Nephron (organoid): Measurements from ENCODE around the gene KRTAP15-1.

Experiments used
- H3K27ac Mint-ChIP-seq, 3 experiments: 2 replicates each; pipeline ENCODE4 v1.8.0; 2020; ENCODE audit warnings: mixed read lengths in 3 of 3, mild to moderate bottlenecking in 2 of 3, moderate library complexity in 1 of 3
- H3K27me3 Mint-ChIP-seq: 2 replicates; pipeline ENCODE4 v1.8.0; 2021; ENCODE audit warnings: low read depth, mild to moderate bottlenecking, moderate library complexity, mixed read lengths
- H3K36me3 Mint-ChIP-seq: 2 replicates; pipeline ENCODE4 v1.8.0; 2020; ENCODE audit warnings: low read depth, mixed read lengths
- H3K4me1 Mint-ChIP-seq: 2 replicates; pipeline ENCODE4 v1.8.0; 2020; ENCODE audit warnings: mixed read lengths
- H3K4me3 Mint-ChIP-seq, 3 experiments: 2 replicates each; pipeline ENCODE4 v1.8.0; 2020; ENCODE audit warnings: mild to moderate bottlenecking in 3 of 3, mixed read lengths in 3 of 3, moderate library complexity in 2 of 3
- H3K9me3 Mint-ChIP-seq: 2 replicates; pipeline ENCODE4 v1.8.0; 2020; ENCODE audit warnings: mixed read lengths
- CTCF ChIP-seq, 3 experiments: fragments of 200-600 bp; sonication (generic); IDR thresholded peaks; one replicate each; pipeline ENCODE4 v1.5.0; 2021; ENCODE audit warnings: antibody characterized with exemption in 3 of 3; ENCODE audit not compliant: unreplicated experiment in 3 of 3

The KRTAP15-1 gene

GRCh38 chr21:30444204-30444603 lies 4.1 kb downstream of the KRTAP15-1 start:
- no peak for TF ChIP-seq CTCF (IDR thresholded peaks at IDR 0.05; ENCODE audit: unreplicated experiment in 3 of 3)
- Mint-ChIP-seq H3K4me3 (no peak overlapping the region), H3K27ac (no peak overlapping the region), H3K9me3 (no peaks in the 10 kb centered on the region), H3K27me3 (no peaks in the 10 kb centered on the region), H3K4me1 (no peaks in the 10 kb centered on the region), H3K36me3 (no peaks in the 10 kb centered on the region)

- Mint-ChIP-seq H3K27ac (peak overlapping the region in 1 of 3 experiments; percentile 84), H3K4me1 (no peaks in the 10 kb centered on the region), H3K9me3 (no peaks in the 10 kb centered on the region), H3K27me3 (no peaks in the 10 kb centered on the region), H3K36me3 (no peaks in the 10 kb centered on the region), H3K4me3 (no peak overlapping the region)
- no peak for TF ChIP-seq CTCF (IDR thresholded peaks at IDR 0.05; ENCODE audit: unreplicated experiment in 3 of 3)
These were observed 7.0 kb downstream of the KRTAP15-1 start for GRCh38 chr21:30447056-30447455.

- Mint-ChIP-seq H3K9me3 (no peaks in the 10 kb centered on the region), H3K4me3 (no peak overlapping the region), H3K4me1 (no peaks in the 10 kb centered on the region), H3K27me3 (no peaks in the 10 kb centered on the region), H3K36me3 (no peaks in the 10 kb centered on the region), H3K27ac (no peak overlapping the region)
- no peak for TF ChIP-seq CTCF (IDR thresholded peaks at IDR 0.05; ENCODE audit: unreplicated experiment in 3 of 3)
These were observed 8.4 kb downstream of the KRTAP15-1 start for GRCh38 chr21:30448514-30448913.

- no peaks in the 10 kb centered on the region for H3K4me1 Mint-ChIP-seq
- no peaks in the 10 kb centered on the region for H3K27me3 Mint-ChIP-seq
- no peaks in the 10 kb centered on the region for H3K9me3 Mint-ChIP-seq
- H3K4me3 Mint-ChIP-seq = no peak overlapping the region
- H3K36me3 Mint-ChIP-seq = no peaks in the 10 kb centered on the region
- peak; percentile 33 to 45 (median 36) for TF ChIP-seq CTCF (IDR thresholded peaks at IDR 0.05; ENCODE audit: unreplicated experiment in 3 of 3)
- H3K27ac Mint-ChIP-seq = no peak overlapping the region
These were observed 23.6 kb downstream of the KRTAP15-1 start for GRCh38 chr21:30463713-30464112.

- Mint-ChIP-seq H3K27ac (peak overlapping the region in 1 of 3 experiments; percentile 27), H3K4me3 (no peak overlapping the region), H3K4me1 (no peaks in the 10 kb centered on the region), H3K9me3 (no peaks in the 10 kb centered on the region), H3K27me3 (no peaks in the 10 kb centered on the region), H3K36me3 (no peaks in the 10 kb centered on the region)
- no peak for TF ChIP-seq CTCF (IDR thresholded peaks at IDR 0.05; ENCODE audit: unreplicated experiment in 3 of 3)
These were observed 29.0 kb downstream of the KRTAP15-1 start for GRCh38 chr21:30468900-30469714.

GRCh38 chr21:30478004-30478403 lies 37.9 kb downstream of the KRTAP15-1 start:
- no peak for TF ChIP-seq CTCF (IDR thresholded peaks at IDR 0.05; ENCODE audit: unreplicated experiment in 3 of 3)
- Mint-ChIP-seq H3K9me3 (no peaks in the 10 kb centered on the region), H3K27ac (no peak overlapping the region), H3K4me3 (no peak overlapping the region), H3K36me3 (no peaks in the 10 kb centered on the region), H3K4me1 (peaks cover 5% of the 10 kb centered on the region), H3K27me3 (no peaks in the 10 kb centered on the region)
